ENCODE results near the gene SLC7A10.

DNA sequence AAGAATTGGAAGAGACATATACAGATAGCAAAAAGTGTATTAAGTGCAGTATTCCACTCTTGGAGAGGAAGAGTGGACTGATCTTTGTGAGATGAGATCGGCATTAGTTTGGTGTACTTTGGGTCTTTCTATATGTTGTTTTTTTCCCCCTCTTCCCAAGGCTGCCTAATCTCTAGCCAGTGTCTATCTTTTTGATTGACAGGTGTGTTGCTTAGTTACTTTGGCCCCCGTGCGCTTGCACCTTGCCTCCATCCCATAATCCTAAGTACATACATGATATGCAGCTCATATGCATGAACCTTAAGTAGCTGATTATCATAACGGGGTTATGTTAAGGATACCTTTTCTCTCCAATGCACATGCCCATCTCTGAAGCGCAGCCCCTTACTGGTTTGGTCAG, 4.3 kb upstream of the SLC7A10 start:
- TF ChIP-seq CTCF (IDR thresholded peaks at IDR 0.05) (no peak), POLR2A (IDR thresholded peaks at IDR 0.05) (no peak)
